WTC11 (cell line): ENCODE measurements around the gene WSCD2. TPM values are rescaled to one million over a fixed set of nuclear protein-coding genes. Genes with fewer than 3 reads are reported as not detected.

Source experiments
- ATAC-seq: fragments of 200-7000 bp; cut with Tn5 transposase; 2 replicates; pipeline ENCODE4 v1.10.0; 2021; ENCODE audit warnings: mild to moderate bottlenecking, moderate library complexity
- CTCF ChIA-PET: fragments of 300-600 bp; sonication (Branson Sonifier 250); formaldehyde crosslinking; loops from one replicate; lab custom pipeline; 2021; ENCODE audit warnings: antibody characterized with exemption; lab: Charles Lee
- POLR2A ChIA-PET: fragments of 350-600 bp; sonication (Branson Sonifier 250); formaldehyde crosslinking; loops from one replicate; lab custom pipeline; 2021; ENCODE audit warnings: antibody characterized with exemption; lab: Charles Lee
- DNase-seq: peaks from one replicate; pipeline ENCODE4 v3.0.0; 2021; ENCODE audit warnings: low spot score
- H3K27ac Mint-ChIP-seq: 2 replicates; pipeline ENCODE4 v1.8.0; 2021; ENCODE audit warnings: mixed read lengths
- H3K27me3 Mint-ChIP-seq: 2 replicates; pipeline ENCODE4 v1.8.0; 2021; ENCODE audit warnings: low read depth, mild to moderate bottlenecking, moderate library complexity, mixed read lengths
- H3K36me3 Mint-ChIP-seq: 2 replicates; pipeline ENCODE4 v1.8.0; 2021; ENCODE audit warnings: mixed read lengths
- H3K4me1 Mint-ChIP-seq: 2 replicates; pipeline ENCODE4 v1.8.0; 2022; ENCODE audit warnings: mixed read lengths
- H3K4me3 Mint-ChIP-seq: 2 replicates; pipeline ENCODE4 v1.8.0; 2021; ENCODE audit warnings: mild to moderate bottlenecking, moderate library complexity, mixed read lengths
- H3K9me3 Mint-ChIP-seq: 2 replicates; pipeline ENCODE4 v1.8.0; 2021; ENCODE audit warnings: mixed read lengths
- AFF4 ChIP-seq: sonication (generic); formaldehyde crosslinking; IDR thresholded peaks from 2 replicates; pipeline ENCODE4 v1.8.1; 2023; ENCODE audit warnings: mild to moderate bottlenecking, missing genetic modification reagents, borderline replicate concordance
- ELF4 ChIP-seq: sonication (generic); formaldehyde crosslinking; IDR thresholded peaks from 2 replicates; pipeline ENCODE4 v1.8.1; 2022; ENCODE audit warnings: low read depth, mild to moderate bottlenecking, moderate library complexity, missing genetic modification reagents
- ERG ChIP-seq: fragments of 250-450 bp; sonication (Bioruptor Pico); IDR thresholded peaks from 2 replicates; pipeline ENCODE4 v1.8.0; 2021; ENCODE audit warnings: mild to moderate bottlenecking
- JAZF1 ChIP-seq: fragments of 250-450 bp; sonication (Bioruptor Pico); IDR thresholded peaks from 2 replicates; pipeline ENCODE4 v1.9.0; 2021; ENCODE audit warnings: moderate library complexity, mild to moderate bottlenecking, inconsistent platforms
- NR1H2 ChIP-seq: sonication (generic); formaldehyde crosslinking; IDR thresholded peaks from 2 replicates; pipeline ENCODE4 v1.9.0; 2021; ENCODE audit warnings: mild to moderate bottlenecking, moderate library complexity, missing genetic modification reagents
- NR3C1 ChIP-seq: sonication (generic); formaldehyde crosslinking; conservative IDR thresholded peaks from 2 replicates; pipeline ENCODE4 v1.8.1; 2023; ENCODE audit warnings: low read depth, mild to moderate bottlenecking, missing genetic modification reagents
- PRRX2 ChIP-seq: fragments of 250-450 bp; sonication (Bioruptor Pico); IDR thresholded peaks from 2 replicates; pipeline ENCODE4 v1.8.0; 2021; ENCODE audit warnings: mild to moderate bottlenecking
- ZBTB21 ChIP-seq: sonication (generic); formaldehyde crosslinking; IDR thresholded peaks from 2 replicates; pipeline ENCODE4 v1.8.1; 2023; ENCODE audit warnings: mild to moderate bottlenecking, missing genetic modification reagents, borderline replicate concordance
- ZNF263 ChIP-seq: sonication (generic); formaldehyde crosslinking; IDR thresholded peaks from 2 replicates; pipeline ENCODE4 v1.8.1; 2022; ENCODE audit warnings: low read depth, mild to moderate bottlenecking, moderate library complexity, missing genetic modification reagents
- ZNF416 ChIP-seq: fragments of 250-450 bp; sonication (Bioruptor Pico); IDR thresholded peaks from 2 replicates; pipeline ENCODE4 v1.9.0; 2021; ENCODE audit warnings: mild to moderate bottlenecking, inconsistent platforms
- total RNA-seq: library from RNA; stranded (reverse); gene quantifications from 3 replicates; pipeline ENCODE4 v1.2.3, GENCODE V29; 2021
- TF ChIP-seq, protein P1 (sequence below): sonication (generic); formaldehyde crosslinking; IDR thresholded peaks from 2 replicates; pipeline ENCODE4 v1.8.1; 2023; ENCODE audit warnings: mild to moderate bottlenecking, missing genetic modification reagents, moderate library complexity
- TF ChIP-seq, protein P2 (sequence below): sonication (generic); formaldehyde crosslinking; IDR thresholded peaks from 2 replicates; pipeline ENCODE4 v1.8.1; 2023; ENCODE audit warnings: mild to moderate bottlenecking, missing genetic modification reagents
- TF ChIP-seq, protein P3 (sequence below): fragments of 250-450 bp; sonication (Bioruptor Pico); IDR thresholded peaks from 2 replicates; pipeline ENCODE4 v1.9.0; 2021; ENCODE audit warnings: mild to moderate bottlenecking
- TF ChIP-seq, protein P4 (sequence below): fragments of 200-600 bp; IDR thresholded peaks from 2 replicates; pipeline ENCODE4 v1.8.0; 2022; ENCODE audit warnings: antibody characterized with exemption
- TF ChIP-seq, protein P5 (sequence below): sonication (generic); formaldehyde crosslinking; IDR thresholded peaks from 2 replicates; pipeline ENCODE4 v1.8.0; 2023; ENCODE audit warnings: mild to moderate bottlenecking, missing genetic modification reagents

Gene WSCD2
- total RNA-seq, 1 experiment from 2014 or later: 1.1 TPM

- CTCF ChIA-PET: no interaction called here
- DNase-seq (no peak), ATAC-seq (no peak)
- H3K27me3 Mint-ChIP-seq: no peaks in the 10 kb centered on the region
- TF ChIP-seq AFF4: no peak
- no peak for TF ChIP-seq ZNF263 (CRISPR knock-in tag)
- no peak for TF ChIP-seq ZNF416
- TF ChIP-seq ERG (CRISPR knock-in tag): no peak
- TF ChIP-seq, protein P1, sequence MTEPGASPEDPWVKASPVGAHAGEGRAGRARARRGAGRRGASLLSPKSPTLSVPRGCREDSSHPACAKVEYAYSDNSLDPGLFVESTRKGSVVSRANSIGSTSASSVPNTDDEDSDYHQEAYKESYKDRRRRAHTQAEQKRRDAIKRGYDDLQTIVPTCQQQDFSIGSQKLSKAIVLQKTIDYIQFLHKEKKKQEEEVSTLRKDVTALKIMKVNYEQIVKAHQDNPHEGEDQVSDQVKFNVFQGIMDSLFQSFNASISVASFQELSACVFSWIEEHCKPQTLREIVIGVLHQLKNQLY (CRISPR knock-in tag): no peak
- TF ChIP-seq, protein P2, sequence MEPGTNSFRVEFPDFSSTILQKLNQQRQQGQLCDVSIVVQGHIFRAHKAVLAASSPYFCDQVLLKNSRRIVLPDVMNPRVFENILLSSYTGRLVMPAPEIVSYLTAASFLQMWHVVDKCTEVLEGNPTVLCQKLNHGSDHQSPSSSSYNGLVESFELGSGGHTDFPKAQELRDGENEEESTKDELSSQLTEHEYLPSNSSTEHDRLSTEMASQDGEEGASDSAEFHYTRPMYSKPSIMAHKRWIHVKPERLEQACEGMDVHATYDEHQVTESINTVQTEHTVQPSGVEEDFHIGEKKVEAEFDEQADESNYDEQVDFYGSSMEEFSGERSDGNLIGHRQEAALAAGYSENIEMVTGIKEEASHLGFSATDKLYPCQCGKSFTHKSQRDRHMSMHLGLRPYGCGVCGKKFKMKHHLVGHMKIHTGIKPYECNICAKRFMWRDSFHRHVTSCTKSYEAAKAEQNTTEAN: no peak
- TF ChIP-seq, protein P3, sequence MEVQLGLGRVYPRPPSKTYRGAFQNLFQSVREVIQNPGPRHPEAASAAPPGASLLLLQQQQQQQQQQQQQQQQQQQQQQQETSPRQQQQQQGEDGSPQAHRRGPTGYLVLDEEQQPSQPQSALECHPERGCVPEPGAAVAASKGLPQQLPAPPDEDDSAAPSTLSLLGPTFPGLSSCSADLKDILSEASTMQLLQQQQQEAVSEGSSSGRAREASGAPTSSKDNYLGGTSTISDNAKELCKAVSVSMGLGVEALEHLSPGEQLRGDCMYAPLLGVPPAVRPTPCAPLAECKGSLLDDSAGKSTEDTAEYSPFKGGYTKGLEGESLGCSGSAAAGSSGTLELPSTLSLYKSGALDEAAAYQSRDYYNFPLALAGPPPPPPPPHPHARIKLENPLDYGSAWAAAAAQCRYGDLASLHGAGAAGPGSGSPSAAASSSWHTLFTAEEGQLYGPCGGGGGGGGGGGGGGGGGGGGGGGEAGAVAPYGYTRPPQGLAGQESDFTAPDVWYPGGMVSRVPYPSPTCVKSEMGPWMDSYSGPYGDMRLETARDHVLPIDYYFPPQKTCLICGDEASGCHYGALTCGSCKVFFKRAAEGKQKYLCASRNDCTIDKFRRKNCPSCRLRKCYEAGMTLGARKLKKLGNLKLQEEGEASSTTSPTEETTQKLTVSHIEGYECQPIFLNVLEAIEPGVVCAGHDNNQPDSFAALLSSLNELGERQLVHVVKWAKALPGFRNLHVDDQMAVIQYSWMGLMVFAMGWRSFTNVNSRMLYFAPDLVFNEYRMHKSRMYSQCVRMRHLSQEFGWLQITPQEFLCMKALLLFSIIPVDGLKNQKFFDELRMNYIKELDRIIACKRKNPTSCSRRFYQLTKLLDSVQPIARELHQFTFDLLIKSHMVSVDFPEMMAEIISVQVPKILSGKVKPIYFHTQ (CRISPR knock-in tag): no peak
- no peak for TF ChIP-seq NR3C1 (CRISPR knock-in tag)
- TF ChIP-seq, protein P4, sequence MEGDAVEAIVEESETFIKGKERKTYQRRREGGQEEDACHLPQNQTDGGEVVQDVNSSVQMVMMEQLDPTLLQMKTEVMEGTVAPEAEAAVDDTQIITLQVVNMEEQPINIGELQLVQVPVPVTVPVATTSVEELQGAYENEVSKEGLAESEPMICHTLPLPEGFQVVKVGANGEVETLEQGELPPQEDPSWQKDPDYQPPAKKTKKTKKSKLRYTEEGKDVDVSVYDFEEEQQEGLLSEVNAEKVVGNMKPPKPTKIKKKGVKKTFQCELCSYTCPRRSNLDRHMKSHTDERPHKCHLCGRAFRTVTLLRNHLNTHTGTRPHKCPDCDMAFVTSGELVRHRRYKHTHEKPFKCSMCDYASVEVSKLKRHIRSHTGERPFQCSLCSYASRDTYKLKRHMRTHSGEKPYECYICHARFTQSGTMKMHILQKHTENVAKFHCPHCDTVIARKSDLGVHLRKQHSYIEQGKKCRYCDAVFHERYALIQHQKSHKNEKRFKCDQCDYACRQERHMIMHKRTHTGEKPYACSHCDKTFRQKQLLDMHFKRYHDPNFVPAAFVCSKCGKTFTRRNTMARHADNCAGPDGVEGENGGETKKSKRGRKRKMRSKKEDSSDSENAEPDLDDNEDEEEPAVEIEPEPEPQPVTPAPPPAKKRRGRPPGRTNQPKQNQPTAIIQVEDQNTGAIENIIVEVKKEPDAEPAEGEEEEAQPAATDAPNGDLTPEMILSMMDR: no peak
- TF ChIP-seq JAZF1 (CRISPR knock-in tag): no peak
- TF ChIP-seq ELF4 (CRISPR knock-in tag): no peak
- TF ChIP-seq PRRX2 (CRISPR knock-in tag): no peak
- no peak for TF ChIP-seq NR1H2
- TF ChIP-seq ZBTB21 (CRISPR knock-in tag): no peak
- TF ChIP-seq, protein P5, sequence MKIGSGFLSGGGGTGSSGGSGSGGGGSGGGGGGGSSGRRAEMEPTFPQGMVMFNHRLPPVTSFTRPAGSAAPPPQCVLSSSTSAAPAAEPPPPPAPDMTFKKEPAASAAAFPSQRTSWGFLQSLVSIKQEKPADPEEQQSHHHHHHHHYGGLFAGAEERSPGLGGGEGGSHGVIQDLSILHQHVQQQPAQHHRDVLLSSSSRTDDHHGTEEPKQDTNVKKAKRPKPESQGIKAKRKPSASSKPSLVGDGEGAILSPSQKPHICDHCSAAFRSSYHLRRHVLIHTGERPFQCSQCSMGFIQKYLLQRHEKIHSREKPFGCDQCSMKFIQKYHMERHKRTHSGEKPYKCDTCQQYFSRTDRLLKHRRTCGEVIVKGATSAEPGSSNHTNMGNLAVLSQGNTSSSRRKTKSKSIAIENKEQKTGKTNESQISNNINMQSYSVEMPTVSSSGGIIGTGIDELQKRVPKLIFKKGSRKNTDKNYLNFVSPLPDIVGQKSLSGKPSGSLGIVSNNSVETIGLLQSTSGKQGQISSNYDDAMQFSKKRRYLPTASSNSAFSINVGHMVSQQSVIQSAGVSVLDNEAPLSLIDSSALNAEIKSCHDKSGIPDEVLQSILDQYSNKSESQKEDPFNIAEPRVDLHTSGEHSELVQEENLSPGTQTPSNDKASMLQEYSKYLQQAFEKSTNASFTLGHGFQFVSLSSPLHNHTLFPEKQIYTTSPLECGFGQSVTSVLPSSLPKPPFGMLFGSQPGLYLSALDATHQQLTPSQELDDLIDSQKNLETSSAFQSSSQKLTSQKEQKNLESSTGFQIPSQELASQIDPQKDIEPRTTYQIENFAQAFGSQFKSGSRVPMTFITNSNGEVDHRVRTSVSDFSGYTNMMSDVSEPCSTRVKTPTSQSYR (CRISPR knock-in tag): no peak
- H3K4me1 Mint-ChIP-seq: peaks cover 31% of the 10 kb centered on the region
- H3K9me3 Mint-ChIP-seq: no peaks in the 10 kb centered on the region
- no peaks in the 10 kb centered on the region for H3K36me3 Mint-ChIP-seq
- POLR2A ChIA-PET: no interaction called here
- no peak overlapping the region for H3K4me3 Mint-ChIP-seq
- no peak overlapping the region for H3K27ac Mint-ChIP-seq
Observed at GRCh38 chr12:108109504-108109903, 19.6 kb upstream of the WSCD2 start.
